Naive thymus-derived CD4-positive, alpha-beta T cell (primary cell): ENCODE data around the gene UBXN7. TPM values are rescaled to one million over a fixed set of nuclear protein-coding genes. Genes with fewer than 3 reads are reported as not detected.
A peak's percentile ranks its signal among the peaks of the same experiment; 100 is the strongest.

Source experiments
- ATAC-seq: fragments of 150-1000 bp; cut with Tn5 transposase; 2 replicates; pipeline ENCODE4 v1.10.0; 2021; ENCODE audit warnings: mild to moderate bottlenecking, moderate library complexity
- CTCF ChIA-PET: fragments of 350-600 bp; sonication (Branson Sonifier 250); formaldehyde crosslinking; loops from one replicate; lab custom pipeline; 2021; ENCODE audit warnings: antibody characterized with exemption; lab: Charles Lee
- POLR2A ChIA-PET: fragments of 350-600 bp; sonication (Branson Sonifier 250); formaldehyde crosslinking; loops from one replicate; lab custom pipeline; 2021; ENCODE audit warnings: antibody characterized with exemption, inconsistent platforms; lab: Charles Lee
- DNase-seq, 9 donors: peaks; one replicate each; pipeline versions ENCODE4 v3.0.0 to v3.0.0-alpha.2; 2020 to 2022; ENCODE audit warnings: mixed read lengths in 1 of 9
- H3K27ac ChIP-seq: one replicate; pipeline ENCODE4 v1.7.0; 2013; ENCODE audit warnings: mild to moderate bottlenecking, low read depth, low read length, moderate library complexity
- H3K27me3 ChIP-seq, 2 donors: one replicate each; pipeline ENCODE4 v1.7.0; 2013; ENCODE audit warnings: low read length in 2 of 2, mild to moderate bottlenecking in 2 of 2, moderate library complexity in 2 of 2; ENCODE audit not compliant: control insufficient read depth in 2 of 2, insufficient read depth in 2 of 2
- H3K36me3 ChIP-seq, 3 experiments: 1 replicate in 2 of 3; 2 replicates in 1 of 3; pipeline ENCODE4 v1.7.0; 2013; ENCODE audit warnings: low read length in 3 of 3, mild to moderate bottlenecking in 3 of 3, moderate library complexity in 1 of 3; ENCODE audit not compliant: insufficient read depth in 3 of 3, control insufficient read depth in 2 of 3
- H3K4me1 ChIP-seq, 2 donors: one replicate each; pipeline ENCODE4 v1.7.0; 2013; ENCODE audit warnings: low read length in 2 of 2, mild to moderate bottlenecking in 2 of 2, moderate library complexity in 1 of 2; ENCODE audit not compliant: control insufficient read depth in 2 of 2, insufficient read depth in 2 of 2
- H3K4me3 ChIP-seq: 2 replicates; pipeline ENCODE4 v1.7.0; 2013; ENCODE audit warnings: mild to moderate bottlenecking, low read length
- H3K9me3 ChIP-seq, 3 experiments: 1 replicate in 2 of 3; 2 replicates in 1 of 3; pipeline ENCODE4 v1.7.0; 2013; ENCODE audit warnings: low read length in 3 of 3; ENCODE audit not compliant: control insufficient read depth in 2 of 3
- H3K27ac Mint-ChIP-seq, 9 donors: one replicate each; pipeline ENCODE4 v1.8.0; 2020 to 2022; ENCODE audit warnings: mixed read lengths in 9 of 9, mild to moderate bottlenecking in 8 of 9, moderate library complexity in 5 of 9, inconsistent platforms in 2 of 9
- H3K27me3 Mint-ChIP-seq, 5 donors: one replicate each; pipeline ENCODE4 v1.8.0; 2021 to 2022; ENCODE audit warnings: mixed read lengths in 5 of 5, mild to moderate bottlenecking in 1 of 5
- H3K36me3 Mint-ChIP-seq, 5 donors: one replicate each; pipeline ENCODE4 v1.8.0; 2020 to 2022; ENCODE audit warnings: mixed read lengths in 5 of 5, mild to moderate bottlenecking in 3 of 5, inconsistent platforms in 1 of 5
- H3K4me1 Mint-ChIP-seq, 7 donors: one replicate each; pipeline ENCODE4 v1.8.0; 2020 to 2022; ENCODE audit warnings: mixed read lengths in 7 of 7, mild to moderate bottlenecking in 3 of 7, inconsistent platforms in 1 of 7
- H3K4me3 Mint-ChIP-seq, 10 donors: one replicate each; pipeline ENCODE4 v1.8.0; 2020 to 2022; ENCODE audit warnings: mild to moderate bottlenecking in 10 of 10, mixed read lengths in 10 of 10, moderate library complexity in 6 of 10, inconsistent platforms in 2 of 10
- H3K9me3 Mint-ChIP-seq, 11 donors: one replicate each; pipeline ENCODE4 v1.8.0; 2020 to 2022; ENCODE audit warnings: mixed read lengths in 11 of 11, mild to moderate bottlenecking in 4 of 11, inconsistent platforms in 1 of 11, moderate library complexity in 1 of 11
- intact Hi-C, 2 donors: fragments of 100-400 bp; cut with micrococcal nuclease; formaldehyde crosslinking; loops; one replicate each; pipeline ENCODE4 v1.15.1; 2023
- polyA plus RNA-seq, 2 donors: library from polyadenylated mRNA; unstranded; fragments of 300-500 nt; fragmentation: Illumina TruSeq; gene quantifications; one replicate each; pipeline ENCODE4 v1.2.3, GENCODE V29; 2021
- total RNA-seq, 6 experiments: library from RNA in 5 of 6; stranded (reverse) in 5 of 6; gene quantifications; 1 replicate in 5 of 6; 2 replicates in 1 of 6; pipeline ENCODE4 v1.2.3 and lab custom pipeline; 2021 to 2026

UBXN7 gene
- total and polyA plus RNA-seq, 7 experiments from 2014 or later, result 30.2 to 90.6 (median 66.7) TPM

DNA sequence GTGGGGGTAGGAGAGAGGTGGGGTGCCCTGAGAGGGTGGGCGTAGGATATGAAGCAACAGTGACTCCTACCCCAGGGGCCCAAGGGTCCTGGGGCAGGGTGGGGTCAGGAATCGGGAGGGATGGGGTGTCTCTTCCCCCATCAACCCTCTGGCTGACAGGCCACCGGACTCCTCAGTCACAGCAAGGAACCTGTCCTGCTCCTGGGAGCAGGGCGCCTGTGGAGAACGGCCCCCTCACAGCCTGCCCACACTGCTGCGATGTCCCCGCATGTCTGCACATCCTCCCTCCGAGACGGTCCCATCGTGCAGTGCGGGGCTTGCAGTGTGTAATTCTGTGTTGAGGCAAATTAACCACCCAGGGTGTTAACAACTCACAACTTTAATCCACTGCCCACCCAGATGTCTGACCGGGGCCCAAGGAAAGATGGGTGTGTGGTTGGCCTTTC lies 96.7 kb downstream of the UBXN7 start:
- H3K36me3 Mint-ChIP-seq, result no peaks in the 10 kb centered on the region
- intact Hi-C loops, result no loop called here
- no peak overlapping the region for H3K27ac ChIP-seq
- DNase-seq, result no peak
- peaks cover 0 to 1% (median 0%) of the 10 kb centered on the region in 7 donors for H3K4me1 Mint-ChIP-seq
- H3K4me3 ChIP-seq, result no peak overlapping the region
- H3K9me3 ChIP-seq, result no peaks in the 10 kb centered on the region
- peaks cover 0 to 2% (median 0%) of the 10 kb centered on the region in 11 donors for H3K9me3 Mint-ChIP-seq
- H3K36me3 ChIP-seq, result no peaks in the 10 kb centered on the region
- H3K27me3 Mint-ChIP-seq, result peaks cover 0 to 7% (median 0%) of the 10 kb centered on the region in 5 donors
- H3K4me3 Mint-ChIP-seq, result no peak overlapping the region
- POLR2A ChIA-PET, result no interaction called here
- CTCF ChIA-PET, result no interaction called here
- H3K27ac Mint-ChIP-seq, result no peak overlapping the region
- no peaks in the 10 kb centered on the region for H3K27me3 ChIP-seq
- ATAC-seq, result no peak
- no peaks in the 10 kb centered on the region for H3K4me1 ChIP-seq

DNA sequence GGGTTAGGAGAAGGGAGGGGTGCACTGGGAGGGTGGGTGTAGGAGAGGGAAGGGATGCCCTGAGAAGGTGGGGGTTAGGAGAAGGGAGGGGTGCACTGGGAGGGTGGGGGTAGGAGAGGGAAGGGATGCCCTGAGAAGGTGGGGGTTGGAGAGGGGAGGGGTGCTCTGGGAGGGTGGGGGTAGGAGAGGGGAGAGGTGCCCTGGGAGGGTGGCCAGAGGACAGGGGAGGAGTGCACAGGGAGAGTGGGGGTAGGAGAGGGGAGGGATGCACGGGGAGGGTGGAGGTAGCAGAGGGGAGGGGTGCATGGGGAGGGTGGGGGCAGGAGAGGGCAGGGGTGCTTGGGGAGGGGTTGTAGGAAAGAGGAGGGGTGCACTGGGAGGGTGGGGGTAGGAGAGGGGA lies 97.2 kb downstream of the UBXN7 start:
- H3K4me1 ChIP-seq, result no peaks in the 10 kb centered on the region
- no peaks in the 10 kb centered on the region for H3K9me3 ChIP-seq
- no peak overlapping the region for H3K27ac ChIP-seq
- intact Hi-C loops, result no loop called here
- no peak overlapping the region for H3K4me3 ChIP-seq
- peaks cover 0 to 2% (median 0%) of the 10 kb centered on the region in 11 donors for H3K9me3 Mint-ChIP-seq
- H3K27ac Mint-ChIP-seq, result no peak overlapping the region
- peaks cover 0 to 1% (median 0%) of the 10 kb centered on the region in 7 donors for H3K4me1 Mint-ChIP-seq
- no peak overlapping the region for H3K4me3 Mint-ChIP-seq
- H3K27me3 Mint-ChIP-seq, result peaks cover 0 to 11% (median 3%) of the 10 kb centered on the region in 5 donors
- ChIA-PET CTCF (no interaction called here), POLR2A (no interaction called here)
- DNase-seq (no peak), ATAC-seq (no peak)
- no peaks in the 10 kb centered on the region for H3K36me3 Mint-ChIP-seq
- H3K27me3 ChIP-seq, result no peaks in the 10 kb centered on the region
- H3K36me3 ChIP-seq, result no peaks in the 10 kb centered on the region

DNA sequence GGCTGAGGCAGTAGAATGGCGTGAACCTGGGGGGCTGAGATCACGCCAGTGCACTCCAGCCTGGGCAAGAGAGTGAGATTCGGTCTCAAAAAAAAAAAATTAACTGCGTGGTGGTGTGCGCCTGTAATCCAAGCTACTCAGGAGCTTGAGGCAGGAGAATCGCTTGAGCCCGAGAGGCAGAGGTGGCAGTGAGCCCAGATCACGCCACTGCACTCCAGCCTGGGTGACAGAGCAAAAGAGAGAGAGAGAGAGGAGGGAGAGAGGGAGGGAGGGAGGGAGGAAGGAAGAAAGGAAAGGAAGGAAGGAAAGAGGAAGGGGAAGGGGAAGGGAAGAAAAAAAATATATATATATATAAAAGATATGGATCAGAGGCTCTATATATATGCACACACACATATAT lies 100.1 kb downstream of the UBXN7 start:
- ATAC-seq, result no peak
- intact Hi-C loops, result no loop called here
- CTCF ChIA-PET, result no interaction called here
- H3K4me3 ChIP-seq, result no peak overlapping the region
- Mint-ChIP-seq H3K9me3 (peaks cover 0 to 2% (median 0%) of the 10 kb centered on the region in 11 donors), H3K27ac (no peak overlapping the region), H3K36me3 (no peaks in the 10 kb centered on the region), H3K4me1 (no peaks in the 10 kb centered on the region), H3K4me3 (no peak overlapping the region), H3K27me3 (peaks cover 0 to 20% (median 3%) of the 10 kb centered on the region in 5 donors)
- POLR2A ChIA-PET, result interaction anchor here (0.6 kb wide), 1 partner anchor 60 kb away, joined by 3 read pairs; no protein-coding TSS in a partner anchor
- H3K36me3 ChIP-seq, result no peaks in the 10 kb centered on the region
- no peaks in the 10 kb centered on the region for H3K9me3 ChIP-seq
- H3K27ac ChIP-seq, result no peak overlapping the region
- H3K4me1 ChIP-seq, result no peaks in the 10 kb centered on the region
- no peaks in the 10 kb centered on the region for H3K27me3 ChIP-seq
- DNase-seq, result no peak

- no peak overlapping the region for H3K27ac ChIP-seq
- no peaks in the 10 kb centered on the region for H3K4me1 ChIP-seq
- H3K36me3 ChIP-seq, result no peaks in the 10 kb centered on the region
- no peak overlapping the region for H3K4me3 ChIP-seq
- no peak overlapping the region for H3K27ac Mint-ChIP-seq
- no peak for ATAC-seq
- intact Hi-C loops, result no loop called here
- peaks cover 0 to 2% (median 0%) of the 10 kb centered on the region in 7 donors for H3K4me1 Mint-ChIP-seq
- peaks cover 0 to 18% (median 3%) of the 10 kb centered on the region in 5 donors for H3K27me3 Mint-ChIP-seq
- POLR2A ChIA-PET, result no interaction called here
- CTCF ChIA-PET, result no interaction called here
- H3K9me3 ChIP-seq, result no peaks in the 10 kb centered on the region
- DNase-seq, result no peak
- H3K9me3 Mint-ChIP-seq, result peaks cover 0 to 2% (median 0%) of the 10 kb centered on the region in 11 donors
- H3K27me3 ChIP-seq, result no peaks in the 10 kb centered on the region
- H3K4me3 Mint-ChIP-seq, result no peak overlapping the region
- peaks cover 0 to 3% (median 0%) of the 10 kb centered on the region in 5 donors for H3K36me3 Mint-ChIP-seq
Measured at GRCh38 chr3:196327405-196327804, 104.8 kb downstream of the UBXN7 start.

- H3K9me3 Mint-ChIP-seq, result no peaks in the 10 kb centered on the region
- no peaks in the 10 kb centered on the region for H3K36me3 ChIP-seq
- no peak overlapping the region for H3K27ac ChIP-seq
- no peaks in the 10 kb centered on the region for H3K27me3 ChIP-seq
- H3K27ac Mint-ChIP-seq, result no peak overlapping the region
- intact Hi-C loops, result no loop called here
- H3K4me3 Mint-ChIP-seq, result no peak overlapping the region
- H3K27me3 Mint-ChIP-seq, result peaks cover 0 to 18% (median under 1%) of the 10 kb centered on the region in 5 donors
- ChIA-PET POLR2A (no interaction called here), CTCF (no interaction called here)
- peaks cover 0 to 3% (median 0%) of the 10 kb centered on the region in 5 donors for H3K36me3 Mint-ChIP-seq
- H3K4me1 Mint-ChIP-seq, result peaks cover 0 to 2% (median 0%) of the 10 kb centered on the region in 7 donors
- no peak for DNase-seq
- ATAC-seq, result no peak
- no peak overlapping the region for H3K4me3 ChIP-seq
- no peaks in the 10 kb centered on the region for H3K9me3 ChIP-seq
- no peaks in the 10 kb centered on the region for H3K4me1 ChIP-seq
Measured at GRCh38 chr3:196326936-196327335, 105.3 kb downstream of the UBXN7 start.

GRCh38 chr3:196323691-196324090 lies 108.5 kb downstream of the UBXN7 start:
- Mint-ChIP-seq H3K27me3 (peaks cover 0 to 5% (median 0%) of the 10 kb centered on the region in 5 donors), H3K27ac (peak overlapping the region in 1 of 9 donors; percentile 60), H3K4me3 (no peak overlapping the region), H3K36me3 (peaks cover 0 to 3% (median 0%) of the 10 kb centered on the region in 5 donors), H3K4me1 (peaks cover 0 to 7% (median 4%) of the 10 kb centered on the region in 7 donors), H3K9me3 (no peaks in the 10 kb centered on the region)
- Histone ChIP-seq H3K27me3 (no peaks in the 10 kb centered on the region), H3K9me3 (no peaks in the 10 kb centered on the region), H3K36me3 (no peaks in the 10 kb centered on the region), H3K4me3 (no peak overlapping the region), H3K27ac (no peak overlapping the region), H3K4me1 (no peaks in the 10 kb centered on the region)
- intact Hi-C loops, result no loop called here
- ATAC-seq (no peak), DNase-seq (no peak)
- ChIA-PET POLR2A (no interaction called here), CTCF (no interaction called here)

GRCh38 chr3:196323016-196323415 lies 109.2 kb downstream of the UBXN7 start:
- H3K4me1 Mint-ChIP-seq, result peaks cover 0 to 7% (median 4%) of the 10 kb centered on the region in 7 donors
- ChIA-PET CTCF (interaction anchor here (0.6 kb wide), 1 partner anchor 109 kb away, joined by 3 read pairs; the partner anchor contains the start of gene UBXN7), POLR2A (no interaction called here)
- Histone ChIP-seq H3K27me3 (no peaks in the 10 kb centered on the region), H3K4me1 (no peaks in the 10 kb centered on the region), H3K27ac (no peak overlapping the region), H3K9me3 (no peaks in the 10 kb centered on the region), H3K4me3 (no peak overlapping the region), H3K36me3 (no peaks in the 10 kb centered on the region)
- no peak overlapping the region for H3K4me3 Mint-ChIP-seq
- H3K27me3 Mint-ChIP-seq, result peaks cover 0 to 5% (median 0%) of the 10 kb centered on the region in 5 donors
- no peak overlapping the region for H3K27ac Mint-ChIP-seq
- H3K9me3 Mint-ChIP-seq, result peaks cover 0 to under 1% (median 0%) of the 10 kb centered on the region in 11 donors
- DNase-seq (no peak), ATAC-seq (no peak)
- peaks cover 0 to 3% (median 0%) of the 10 kb centered on the region in 5 donors for H3K36me3 Mint-ChIP-seq
- intact Hi-C loops, result no loop called here
